GM12864 (cell line): ENCODE results near the gene OR4D2.
A peak's percentile ranks its signal among the peaks of the same experiment; 100 is the strongest.

ENCODE experiments used
- DNase-seq: peaks from one replicate; pipeline ENCODE4 v3.0.0-alpha.2; 2011; ENCODE audit warnings: low read depth
- H3K4me3 ChIP-seq: 2 replicates; pipeline ENCODE4 v1.5.1; 2011; ENCODE audit warnings: mild to moderate bottlenecking, low read depth, low read length, control low read depth
- TF ChIP-seq, protein P1 (sequence below): IDR thresholded peaks from 2 replicates; pipeline ENCODE4 v1.5.1; 2011; ENCODE audit warnings: low read depth, mild to moderate bottlenecking, moderate library complexity, low read length, control low read depth, inconsistent platforms; ENCODE audit errors: missing control alignments

Gene OR4D2

DNA sequence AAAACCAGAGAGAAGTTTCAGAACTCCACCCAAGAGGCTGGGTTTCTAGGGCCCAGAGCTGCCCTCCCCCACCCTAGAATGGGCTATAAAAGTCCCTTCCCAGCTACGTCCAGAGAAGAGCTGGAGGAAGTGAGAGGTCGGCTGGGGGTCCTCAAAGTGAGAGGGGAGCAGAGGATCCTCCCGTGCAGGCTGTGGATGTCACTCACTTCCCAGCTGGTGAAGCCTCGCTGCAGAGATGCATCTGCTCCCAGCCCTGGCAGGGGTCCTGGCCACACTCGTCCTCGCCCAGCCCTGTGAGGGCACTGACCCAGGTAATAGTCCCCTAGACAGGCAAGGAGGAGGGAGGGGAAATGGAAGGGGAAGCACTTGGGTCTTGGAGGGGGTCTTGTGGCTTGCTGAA lies 25.8 kb downstream of the OR4D2 start, which contains the start of gene EPX:
Gene EPX, plus strand, starts transcription at position 115 of the 400 bp plus-strand sequence. Its CDS starts 121 bp downstream, at position 236.
- TF ChIP-seq, protein P1, sequence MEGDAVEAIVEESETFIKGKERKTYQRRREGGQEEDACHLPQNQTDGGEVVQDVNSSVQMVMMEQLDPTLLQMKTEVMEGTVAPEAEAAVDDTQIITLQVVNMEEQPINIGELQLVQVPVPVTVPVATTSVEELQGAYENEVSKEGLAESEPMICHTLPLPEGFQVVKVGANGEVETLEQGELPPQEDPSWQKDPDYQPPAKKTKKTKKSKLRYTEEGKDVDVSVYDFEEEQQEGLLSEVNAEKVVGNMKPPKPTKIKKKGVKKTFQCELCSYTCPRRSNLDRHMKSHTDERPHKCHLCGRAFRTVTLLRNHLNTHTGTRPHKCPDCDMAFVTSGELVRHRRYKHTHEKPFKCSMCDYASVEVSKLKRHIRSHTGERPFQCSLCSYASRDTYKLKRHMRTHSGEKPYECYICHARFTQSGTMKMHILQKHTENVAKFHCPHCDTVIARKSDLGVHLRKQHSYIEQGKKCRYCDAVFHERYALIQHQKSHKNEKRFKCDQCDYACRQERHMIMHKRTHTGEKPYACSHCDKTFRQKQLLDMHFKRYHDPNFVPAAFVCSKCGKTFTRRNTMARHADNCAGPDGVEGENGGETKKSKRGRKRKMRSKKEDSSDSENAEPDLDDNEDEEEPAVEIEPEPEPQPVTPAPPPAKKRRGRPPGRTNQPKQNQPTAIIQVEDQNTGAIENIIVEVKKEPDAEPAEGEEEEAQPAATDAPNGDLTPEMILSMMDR = no peak
- H3K4me3 ChIP-seq = no peak within 1 kb of the TSS
- no peak for DNase-seq

GRCh38 chr17:58193641-58194255 lies 27.0 kb downstream of the OR4D2 start:
- DNase-seq = no peak
- H3K4me3 ChIP-seq = no peak overlapping the region
- TF ChIP-seq, protein P1 = no peak

DNA sequence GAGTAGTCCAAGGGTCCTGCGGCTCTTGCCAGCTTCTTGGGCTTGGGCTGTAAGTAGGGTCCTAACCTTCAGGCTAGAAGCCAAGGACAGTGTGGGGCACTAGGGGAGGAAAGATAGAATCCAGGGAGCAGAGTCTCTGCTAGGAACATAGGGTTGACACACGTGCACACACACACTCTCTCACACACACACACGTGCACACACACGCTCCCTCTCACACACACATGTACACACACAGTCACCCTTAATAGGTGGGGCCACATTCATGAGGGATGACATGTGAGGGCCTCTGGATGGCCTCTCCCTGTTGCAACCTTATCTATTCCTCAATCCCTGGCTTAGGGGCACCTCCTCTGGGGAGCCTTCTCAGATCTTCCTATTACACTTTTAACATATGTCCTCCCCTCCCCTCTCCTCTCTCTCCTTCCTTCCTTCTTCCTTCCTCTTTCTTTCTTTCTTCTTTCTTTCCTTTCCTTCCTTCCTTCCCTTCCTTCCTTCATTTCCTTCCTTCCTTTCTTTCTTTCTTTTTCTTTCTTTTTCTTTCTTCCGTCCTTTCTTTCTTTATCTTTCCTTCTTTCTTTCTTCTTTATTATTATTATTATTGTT lies 28.8 kb downstream of the OR4D2 start:
- no peak for DNase-seq
- TF ChIP-seq, protein P1 = no peak
- no peak overlapping the region for H3K4me3 ChIP-seq

GRCh38 chr17:58196610-58197009 lies 29.8 kb downstream of the OR4D2 start:
- no peak overlapping the region for H3K4me3 ChIP-seq
- TF ChIP-seq, protein P1 = no peak
- DNase-seq = no peak

DNA sequence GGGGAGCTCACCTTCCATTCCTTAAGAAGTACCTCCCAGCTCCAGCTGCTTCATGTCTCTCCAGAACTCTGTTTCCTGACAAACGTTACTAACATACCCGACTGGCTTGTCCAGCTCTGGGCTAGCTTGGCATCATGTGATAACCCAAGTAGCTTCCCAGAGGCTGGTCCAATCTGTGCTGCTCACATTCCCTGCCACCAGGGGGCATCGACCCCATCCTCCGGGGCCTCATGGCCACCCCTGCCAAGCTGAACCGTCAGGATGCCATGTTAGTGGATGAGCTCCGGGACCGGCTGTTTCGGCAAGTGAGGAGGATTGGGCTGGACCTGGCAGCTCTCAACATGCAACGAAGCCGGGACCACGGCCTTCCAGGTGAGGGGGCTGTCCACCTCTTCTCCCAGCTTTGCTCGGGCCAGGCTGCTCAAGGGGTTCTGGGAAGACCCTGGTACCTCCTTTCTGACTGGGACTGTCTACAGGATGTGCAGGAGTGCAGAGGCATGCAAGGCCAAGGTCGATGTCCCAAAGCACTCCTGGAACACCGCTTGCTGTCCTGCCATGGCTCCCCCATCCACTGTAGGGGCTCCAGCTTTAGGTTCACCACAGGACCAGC lies 33.3 kb downstream of the OR4D2 start:
- no peak for DNase-seq
- TF ChIP-seq, protein P1 = peak; percentile 81
- no peak overlapping the region for H3K4me3 ChIP-seq

GRCh38 chr17:58202859-58203258 lies 36.1 kb downstream of the OR4D2 start:
- TF ChIP-seq, protein P1 = no peak
- H3K4me3 ChIP-seq = no peak overlapping the region
- no peak for DNase-seq
